GM23338 (cell line): ENCODE measurements around the gene HSD11B1L.

Source experiments
- CREB1 ChIP-seq: fragments of 250-450 bp; sonication (Bioruptor Pico); IDR thresholded peaks from 2 replicates; pipeline ENCODE4 v1.5.0; 2020; ENCODE audit warnings: low read depth, mild to moderate bottlenecking, moderate library complexity
- EZH2 ChIP-seq: fragments of 200-600 bp; sonication (generic); IDR thresholded peaks from one replicate; pipeline ENCODE4 v1.8.0; 2017; ENCODE audit warnings: antibody characterized with exemption, mild to moderate bottlenecking, low read depth; ENCODE audit not compliant: unreplicated experiment
- EZH2phosphoT487 ChIP-seq: fragments of 200-600 bp; sonication (generic); IDR thresholded peaks from one replicate; pipeline ENCODE4 v1.8.1; 2018; ENCODE audit warnings: antibody characterized with exemption; ENCODE audit not compliant: unreplicated experiment
- JUNB ChIP-seq: IDR thresholded peaks from one replicate; pipeline ENCODE4 v1.6.1; 2016; ENCODE audit warnings: antibody characterized with exemption; ENCODE audit not compliant: unreplicated experiment
- POLR2AphosphoS5 ChIP-seq: IDR thresholded peaks from 2 replicates; pipeline ENCODE4 v1.6.1; 2016; ENCODE audit warnings: antibody characterized with exemption, low read depth
- STAT1 ChIP-seq: IDR thresholded peaks from one replicate; pipeline ENCODE4 v1.6.1; 2016; ENCODE audit warnings: antibody characterized with exemption; ENCODE audit not compliant: unreplicated experiment
- ZNF331 ChIP-seq: fragments of 250-450 bp; sonication (Bioruptor Pico); IDR thresholded peaks from 2 replicates; pipeline ENCODE4 v1.5.0; 2020; ENCODE audit warnings: low read depth, mild to moderate bottlenecking, moderate library complexity
- TF ChIP-seq, protein P1 (sequence below), 2 experiments: fragments of 200-600 bp in 1 of 2; sonication (generic) in 1 of 2; conservative IDR thresholded peaks; 2 replicates each; pipeline versions ENCODE4 v1.5.1 to v1.6.1; 2016 to 2017; ENCODE audit warnings: antibody characterized with exemption in 2 of 2, low read depth in 2 of 2, mild to moderate bottlenecking in 2 of 2, moderate library complexity in 1 of 2
- TF ChIP-seq, protein P2 (sequence below): IDR thresholded peaks from one replicate; pipeline ENCODE4 v1.6.1; 2018; ENCODE audit warnings: antibody characterized with exemption; ENCODE audit not compliant: unreplicated experiment
- TF ChIP-seq, protein P3 (sequence below): fragments of 250-450 bp; sonication (Bioruptor Pico); IDR thresholded peaks from 2 replicates; pipeline ENCODE4 v1.5.0; 2020; ENCODE audit warnings: mild to moderate bottlenecking, moderate library complexity

DNA sequence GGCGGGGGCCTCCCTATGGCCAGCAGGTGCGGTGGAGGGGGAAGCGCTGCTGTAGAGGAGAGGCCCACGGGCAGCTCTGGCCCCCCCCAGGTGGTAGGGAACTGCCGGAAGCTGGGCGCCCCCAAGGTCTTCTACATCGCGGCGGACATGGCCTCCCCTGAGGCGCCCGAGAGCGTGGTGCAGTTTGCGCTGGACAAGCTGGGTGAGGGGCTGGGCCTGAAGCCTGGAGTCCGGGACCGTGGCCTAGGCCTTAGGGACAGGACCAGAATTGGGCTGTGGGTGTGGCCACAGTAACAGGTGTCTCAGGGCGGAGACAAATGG lies 5.5 kb downstream of the HSD11B1L start:
- TF ChIP-seq, protein P1, sequence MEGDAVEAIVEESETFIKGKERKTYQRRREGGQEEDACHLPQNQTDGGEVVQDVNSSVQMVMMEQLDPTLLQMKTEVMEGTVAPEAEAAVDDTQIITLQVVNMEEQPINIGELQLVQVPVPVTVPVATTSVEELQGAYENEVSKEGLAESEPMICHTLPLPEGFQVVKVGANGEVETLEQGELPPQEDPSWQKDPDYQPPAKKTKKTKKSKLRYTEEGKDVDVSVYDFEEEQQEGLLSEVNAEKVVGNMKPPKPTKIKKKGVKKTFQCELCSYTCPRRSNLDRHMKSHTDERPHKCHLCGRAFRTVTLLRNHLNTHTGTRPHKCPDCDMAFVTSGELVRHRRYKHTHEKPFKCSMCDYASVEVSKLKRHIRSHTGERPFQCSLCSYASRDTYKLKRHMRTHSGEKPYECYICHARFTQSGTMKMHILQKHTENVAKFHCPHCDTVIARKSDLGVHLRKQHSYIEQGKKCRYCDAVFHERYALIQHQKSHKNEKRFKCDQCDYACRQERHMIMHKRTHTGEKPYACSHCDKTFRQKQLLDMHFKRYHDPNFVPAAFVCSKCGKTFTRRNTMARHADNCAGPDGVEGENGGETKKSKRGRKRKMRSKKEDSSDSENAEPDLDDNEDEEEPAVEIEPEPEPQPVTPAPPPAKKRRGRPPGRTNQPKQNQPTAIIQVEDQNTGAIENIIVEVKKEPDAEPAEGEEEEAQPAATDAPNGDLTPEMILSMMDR (conservative IDR thresholded peaks at IDR 0.05; ENCODE audit: low read depth in 2 of 2): no peak
- TF ChIP-seq EZH2 (no peak), POLR2AphosphoS5 (no peak), JUNB (no peak), ZNF331 (CRISPR knock-in tag) (no peak), EZH2phosphoT487 (no peak), CREB1 (CRISPR knock-in tag) (no peak), STAT1 (no peak)
- TF ChIP-seq, protein P2, sequence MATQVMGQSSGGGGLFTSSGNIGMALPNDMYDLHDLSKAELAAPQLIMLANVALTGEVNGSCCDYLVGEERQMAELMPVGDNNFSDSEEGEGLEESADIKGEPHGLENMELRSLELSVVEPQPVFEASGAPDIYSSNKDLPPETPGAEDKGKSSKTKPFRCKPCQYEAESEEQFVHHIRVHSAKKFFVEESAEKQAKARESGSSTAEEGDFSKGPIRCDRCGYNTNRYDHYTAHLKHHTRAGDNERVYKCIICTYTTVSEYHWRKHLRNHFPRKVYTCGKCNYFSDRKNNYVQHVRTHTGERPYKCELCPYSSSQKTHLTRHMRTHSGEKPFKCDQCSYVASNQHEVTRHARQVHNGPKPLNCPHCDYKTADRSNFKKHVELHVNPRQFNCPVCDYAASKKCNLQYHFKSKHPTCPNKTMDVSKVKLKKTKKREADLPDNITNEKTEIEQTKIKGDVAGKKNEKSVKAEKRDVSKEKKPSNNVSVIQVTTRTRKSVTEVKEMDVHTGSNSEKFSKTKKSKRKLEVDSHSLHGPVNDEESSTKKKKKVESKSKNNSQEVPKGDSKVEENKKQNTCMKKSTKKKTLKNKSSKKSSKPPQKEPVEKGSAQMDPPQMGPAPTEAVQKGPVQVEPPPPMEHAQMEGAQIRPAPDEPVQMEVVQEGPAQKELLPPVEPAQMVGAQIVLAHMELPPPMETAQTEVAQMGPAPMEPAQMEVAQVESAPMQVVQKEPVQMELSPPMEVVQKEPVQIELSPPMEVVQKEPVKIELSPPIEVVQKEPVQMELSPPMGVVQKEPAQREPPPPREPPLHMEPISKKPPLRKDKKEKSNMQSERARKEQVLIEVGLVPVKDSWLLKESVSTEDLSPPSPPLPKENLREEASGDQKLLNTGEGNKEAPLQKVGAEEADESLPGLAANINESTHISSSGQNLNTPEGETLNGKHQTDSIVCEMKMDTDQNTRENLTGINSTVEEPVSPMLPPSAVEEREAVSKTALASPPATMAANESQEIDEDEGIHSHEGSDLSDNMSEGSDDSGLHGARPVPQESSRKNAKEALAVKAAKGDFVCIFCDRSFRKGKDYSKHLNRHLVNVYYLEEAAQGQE: no peak
- TF ChIP-seq, protein P3, sequence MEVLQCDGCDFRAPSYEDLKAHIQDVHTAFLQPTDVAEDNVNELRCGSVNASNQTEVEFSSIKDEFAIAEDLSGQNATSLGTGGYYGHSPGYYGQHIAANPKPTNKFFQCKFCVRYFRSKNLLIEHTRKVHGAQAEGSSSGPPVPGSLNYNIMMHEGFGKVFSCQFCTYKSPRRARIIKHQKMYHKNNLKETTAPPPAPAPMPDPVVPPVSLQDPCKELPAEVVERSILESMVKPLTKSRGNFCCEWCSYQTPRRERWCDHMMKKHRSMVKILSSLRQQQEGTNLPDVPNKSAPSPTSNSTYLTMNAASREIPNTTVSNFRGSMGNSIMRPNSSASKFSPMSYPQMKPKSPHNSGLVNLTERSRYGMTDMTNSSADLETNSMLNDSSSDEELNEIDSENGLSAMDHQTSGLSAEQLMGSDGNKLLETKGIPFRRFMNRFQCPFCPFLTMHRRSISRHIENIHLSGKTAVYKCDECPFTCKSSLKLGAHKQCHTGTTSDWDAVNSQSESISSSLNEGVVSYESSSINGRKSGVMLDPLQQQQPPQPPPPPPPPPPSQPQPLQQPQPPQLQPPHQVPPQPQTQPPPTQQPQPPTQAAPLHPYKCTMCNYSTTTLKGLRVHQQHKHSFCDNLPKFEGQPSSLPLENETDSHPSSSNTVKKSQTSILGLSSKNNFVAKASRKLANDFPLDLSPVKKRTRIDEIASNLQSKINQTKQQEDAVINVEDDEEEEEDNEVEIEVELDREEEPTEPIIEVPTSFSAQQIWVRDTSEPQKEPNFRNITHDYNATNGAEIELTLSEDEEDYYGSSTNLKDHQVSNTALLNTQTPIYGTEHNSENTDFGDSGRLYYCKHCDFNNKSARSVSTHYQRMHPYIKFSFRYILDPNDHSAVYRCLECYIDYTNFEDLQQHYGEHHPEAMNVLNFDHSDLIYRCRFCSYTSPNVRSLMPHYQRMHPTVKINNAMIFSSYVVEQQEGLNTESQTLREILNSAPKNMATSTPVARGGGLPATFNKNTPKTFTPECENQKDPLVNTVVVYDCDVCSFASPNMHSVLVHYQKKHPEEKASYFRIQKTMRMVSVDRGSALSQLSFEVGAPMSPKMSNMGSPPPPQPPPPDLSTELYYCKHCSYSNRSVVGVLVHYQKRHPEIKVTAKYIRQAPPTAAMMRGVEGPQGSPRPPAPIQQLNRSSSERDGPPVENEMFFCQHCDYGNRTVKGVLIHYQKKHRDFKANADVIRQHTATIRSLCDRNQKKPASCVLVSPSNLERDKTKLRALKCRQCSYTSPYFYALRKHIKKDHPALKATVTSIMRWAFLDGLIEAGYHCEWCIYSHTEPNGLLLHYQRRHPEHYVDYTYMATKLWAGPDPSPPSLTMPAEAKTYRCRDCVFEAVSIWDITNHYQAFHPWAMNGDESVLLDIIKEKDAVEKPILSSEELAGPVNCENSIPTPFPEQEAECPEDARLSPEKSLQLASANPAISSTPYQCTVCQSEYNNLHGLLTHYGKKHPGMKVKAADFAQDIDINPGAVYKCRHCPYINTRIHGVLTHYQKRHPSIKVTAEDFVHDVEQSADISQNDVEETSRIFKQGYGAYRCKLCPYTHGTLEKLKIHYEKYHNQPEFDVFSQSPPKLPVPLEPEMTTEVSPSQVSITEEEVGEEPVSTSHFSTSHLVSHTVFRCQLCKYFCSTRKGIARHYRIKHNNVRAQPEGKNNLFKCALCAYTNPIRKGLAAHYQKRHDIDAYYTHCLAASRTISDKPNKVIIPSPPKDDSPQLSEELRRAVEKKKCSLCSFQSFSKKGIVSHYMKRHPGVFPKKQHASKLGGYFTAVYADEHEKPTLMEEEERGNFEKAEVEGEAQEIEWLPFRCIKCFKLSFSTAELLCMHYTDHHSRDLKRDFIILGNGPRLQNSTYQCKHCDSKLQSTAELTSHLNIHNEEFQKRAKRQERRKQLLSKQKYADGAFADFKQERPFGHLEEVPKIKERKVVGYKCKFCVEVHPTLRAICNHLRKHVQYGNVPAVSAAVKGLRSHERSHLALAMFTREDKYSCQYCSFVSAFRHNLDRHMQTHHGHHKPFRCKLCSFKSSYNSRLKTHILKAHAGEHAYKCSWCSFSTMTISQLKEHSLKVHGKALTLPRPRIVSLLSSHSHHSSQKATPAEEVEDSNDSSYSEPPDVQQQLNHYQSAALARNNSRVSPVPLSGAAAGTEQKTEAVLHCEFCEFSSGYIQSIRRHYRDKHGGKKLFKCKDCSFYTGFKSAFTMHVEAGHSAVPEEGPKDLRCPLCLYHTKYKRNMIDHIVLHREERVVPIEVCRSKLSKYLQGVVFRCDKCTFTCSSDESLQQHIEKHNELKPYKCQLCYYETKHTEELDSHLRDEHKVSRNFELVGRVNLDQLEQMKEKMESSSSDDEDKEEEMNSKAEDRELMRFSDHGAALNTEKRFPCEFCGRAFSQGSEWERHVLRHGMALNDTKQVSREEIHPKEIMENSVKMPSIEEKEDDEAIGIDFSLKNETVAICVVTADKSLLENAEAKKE (CRISPR knock-in tag): no peak
